NCI-H2196 treated with DMSO at 0.1 percent for 48 hours (cell line): ENCODE results near the gene RTN4RL1.

Source experiments
- DNase-seq: peaks from one replicate; lab custom pipeline; 2025; ENCODE audit not compliant: unreplicated experiment; lab: John Stamatoyannopoulos, UW

RTN4RL1 gene

DNA sequence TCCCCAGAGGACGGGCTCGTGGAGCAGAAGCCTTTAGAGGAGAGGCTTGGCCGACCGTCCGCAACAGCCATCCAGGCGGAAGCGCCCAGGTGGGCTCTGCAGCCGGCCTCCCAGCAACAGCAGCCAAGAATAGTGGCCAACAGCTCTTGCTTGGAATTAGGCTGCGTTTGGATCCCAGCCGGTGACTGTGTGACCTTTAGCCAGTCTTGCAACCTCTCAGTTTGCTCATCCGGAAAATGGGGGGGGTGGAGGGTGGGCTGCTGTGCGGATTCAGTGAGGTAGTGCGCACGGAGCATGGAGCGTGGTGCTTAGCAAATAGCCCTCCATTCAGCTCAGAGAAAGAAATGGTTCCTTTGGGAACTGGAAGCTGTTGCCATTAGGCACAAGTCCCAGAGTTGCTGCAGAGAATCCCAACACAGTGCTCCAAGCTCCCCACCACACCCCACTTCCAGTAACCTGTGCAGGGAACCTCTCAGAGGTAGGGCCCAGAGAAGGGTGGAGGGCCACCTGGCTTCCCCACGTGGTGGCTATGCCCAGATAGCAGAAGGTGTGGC is 46.7 kb downstream of the RTN4RL1 start:
- no peak for DNase-seq

DNA sequence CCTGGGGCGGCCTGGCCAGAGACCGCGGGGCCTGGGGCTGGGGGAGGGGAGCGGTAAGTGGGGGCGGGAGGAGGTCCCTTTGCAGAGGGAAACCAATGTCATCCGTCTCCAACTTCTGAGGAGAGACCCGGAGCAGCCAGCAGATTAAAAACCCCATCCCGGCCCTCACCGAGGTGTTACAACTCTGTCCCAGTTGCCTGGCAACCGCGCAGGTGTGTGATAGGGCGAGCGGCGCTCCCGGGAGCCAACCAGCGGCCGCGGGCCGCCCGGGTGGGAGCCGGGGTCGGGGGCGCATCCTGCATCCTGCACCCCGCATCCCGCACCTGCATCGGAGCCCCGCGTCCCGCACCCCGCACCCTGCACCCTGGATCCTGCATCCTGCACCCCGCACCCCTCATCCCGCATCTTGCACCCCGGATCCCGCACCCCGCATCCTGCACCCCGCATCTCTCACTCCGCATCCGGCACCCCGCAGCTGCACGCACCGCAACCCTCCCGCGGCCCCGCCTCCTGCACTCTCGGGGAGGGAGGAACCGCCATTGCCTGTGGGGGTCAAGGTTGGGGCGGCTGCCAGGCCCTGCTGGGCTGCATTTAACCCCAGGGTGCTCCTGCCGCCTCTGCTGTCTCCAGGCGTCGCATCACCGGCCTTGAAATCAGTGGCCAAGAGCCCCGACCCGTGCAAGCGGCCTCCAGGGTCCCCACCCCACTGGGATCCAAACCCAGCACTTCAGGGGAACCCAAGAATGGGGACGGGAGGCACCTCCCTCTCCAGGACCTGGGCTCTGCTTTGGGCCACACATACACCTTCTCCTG is 47.3 kb downstream of the RTN4RL1 start:
- no peak for DNase-seq

DNA sequence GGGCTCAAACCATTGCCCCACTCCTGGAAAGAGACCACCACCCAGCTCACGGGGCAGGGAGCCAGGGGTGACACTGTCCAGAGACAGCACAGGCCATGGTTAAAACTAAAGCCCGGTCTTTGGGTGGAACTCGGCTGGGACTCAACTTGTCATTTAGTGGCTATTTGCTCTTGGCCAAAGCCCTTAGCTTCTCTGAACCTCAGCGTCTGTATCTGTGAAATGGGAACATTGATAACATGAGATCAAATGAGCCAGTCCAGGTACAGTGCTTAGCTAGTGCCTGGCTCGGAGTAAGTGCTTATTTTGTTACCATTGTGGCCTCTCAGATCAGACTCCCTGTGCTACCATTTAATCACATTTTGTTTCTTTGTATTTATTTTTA is 48.5 kb downstream of the RTN4RL1 start:
- no peak for DNase-seq

DNA sequence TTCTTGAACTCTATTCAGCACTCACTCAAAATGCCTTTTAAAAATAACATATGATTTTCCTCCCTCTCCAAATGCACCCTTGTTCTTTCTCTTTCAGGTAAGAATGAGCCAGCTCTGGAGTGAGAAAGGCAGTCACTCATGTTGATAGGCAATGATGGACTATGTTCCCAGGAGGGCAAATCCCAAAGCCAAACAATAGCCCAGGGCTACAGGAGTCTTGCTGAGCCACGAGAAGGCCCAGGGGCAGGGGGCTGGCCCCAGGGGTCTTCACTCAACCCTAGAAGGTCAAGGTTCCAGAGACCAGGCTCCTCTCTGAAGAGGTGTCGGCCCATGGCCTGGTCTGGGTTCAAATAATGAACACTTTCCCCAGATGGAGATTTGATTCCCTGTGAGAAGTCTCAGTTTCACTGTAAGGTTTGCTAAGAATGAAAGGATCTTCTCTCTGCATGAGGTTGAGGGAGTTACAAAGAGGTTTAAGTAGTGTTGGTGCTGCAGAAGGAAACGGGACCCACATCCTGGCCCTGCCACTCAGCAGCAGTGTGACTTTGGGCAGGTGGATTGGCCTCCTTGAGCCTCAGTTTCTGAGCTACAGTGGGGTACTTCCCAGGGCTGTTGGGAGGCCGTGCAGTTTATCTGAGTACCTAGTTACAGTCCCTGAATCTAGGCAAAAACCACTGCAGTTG is 49.0 kb downstream of the RTN4RL1 start:
- no peak for DNase-seq

DNA sequence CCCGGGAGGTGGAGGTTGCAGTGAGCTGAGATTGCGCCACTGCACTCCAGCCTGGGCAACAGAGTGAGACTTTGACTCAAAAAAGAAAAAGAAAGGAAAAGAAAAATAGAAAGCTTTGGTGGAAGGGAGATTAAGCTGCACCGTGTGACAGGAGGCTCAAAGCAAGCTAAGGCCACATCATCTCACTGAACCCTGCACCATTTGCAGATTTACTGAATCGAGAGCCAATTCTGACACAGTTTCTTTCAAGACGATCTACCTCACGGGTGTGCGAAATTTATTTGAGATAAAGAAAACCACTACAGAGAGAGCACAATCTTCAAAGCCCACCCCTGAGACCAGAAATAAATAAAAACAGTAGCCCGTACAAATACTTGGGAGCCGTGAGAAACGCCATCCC is 49.6 kb downstream of the RTN4RL1 start:
- no peak for DNase-seq

DNA sequence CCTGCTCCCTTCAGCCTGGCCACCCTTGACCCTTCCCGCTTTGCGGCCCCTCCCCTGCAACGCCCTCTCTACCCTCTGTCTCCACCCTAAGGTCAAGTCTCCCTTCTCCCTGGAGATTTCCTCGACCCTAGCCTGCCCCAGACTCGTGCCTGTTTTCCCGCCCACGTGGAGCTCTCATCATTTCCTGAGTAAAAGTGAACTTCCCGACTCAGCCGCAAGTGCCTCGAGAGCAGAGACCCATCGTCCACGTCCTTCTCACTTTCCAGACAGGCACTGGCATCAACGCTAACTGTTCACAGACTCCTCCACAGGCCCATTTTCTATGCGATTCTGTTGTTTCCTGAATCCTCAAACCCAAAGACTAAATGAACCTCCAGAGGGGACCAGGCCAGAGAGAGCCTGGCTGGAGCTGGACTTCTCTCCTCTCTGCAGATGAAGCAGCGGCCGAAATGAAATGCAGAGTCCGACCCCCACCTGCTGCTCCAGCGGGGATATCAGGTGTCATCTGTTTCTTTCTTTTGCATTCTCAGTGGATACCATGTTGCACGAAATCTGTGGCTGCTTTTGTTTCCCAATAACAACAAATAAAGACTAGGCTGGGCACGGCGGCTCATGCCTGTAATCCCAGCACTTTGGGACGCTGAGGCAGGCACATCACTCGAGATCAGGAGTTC is 52.5 kb downstream of the RTN4RL1 start:
- no peak for DNase-seq

DNA sequence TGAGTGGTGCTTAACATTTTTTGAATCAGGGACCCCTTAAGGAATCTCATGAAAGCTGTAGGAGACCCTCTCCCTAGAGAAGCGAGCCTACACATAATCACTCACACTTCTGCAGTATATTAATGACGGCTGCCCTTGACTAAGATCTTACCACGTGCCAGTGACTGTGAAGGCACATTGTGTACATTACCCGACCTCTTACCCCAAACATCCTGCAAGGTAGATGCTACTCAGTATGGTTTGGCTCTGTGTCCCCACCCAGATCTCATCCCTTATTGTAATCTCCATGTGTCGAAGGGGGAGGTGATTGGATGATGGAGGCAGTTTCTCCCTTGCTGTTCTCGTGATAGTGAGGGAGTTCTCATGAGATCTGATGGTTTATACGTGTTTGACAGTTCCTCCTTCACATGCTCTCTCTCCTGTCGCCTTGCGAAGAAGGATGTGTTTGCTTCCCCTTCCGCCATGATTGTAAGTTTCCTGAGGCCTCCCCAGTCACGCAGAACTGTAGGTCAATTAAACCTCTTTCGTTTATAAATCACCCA is 54.2 kb downstream of the RTN4RL1 start:
- DNase-seq = no peak

DNA sequence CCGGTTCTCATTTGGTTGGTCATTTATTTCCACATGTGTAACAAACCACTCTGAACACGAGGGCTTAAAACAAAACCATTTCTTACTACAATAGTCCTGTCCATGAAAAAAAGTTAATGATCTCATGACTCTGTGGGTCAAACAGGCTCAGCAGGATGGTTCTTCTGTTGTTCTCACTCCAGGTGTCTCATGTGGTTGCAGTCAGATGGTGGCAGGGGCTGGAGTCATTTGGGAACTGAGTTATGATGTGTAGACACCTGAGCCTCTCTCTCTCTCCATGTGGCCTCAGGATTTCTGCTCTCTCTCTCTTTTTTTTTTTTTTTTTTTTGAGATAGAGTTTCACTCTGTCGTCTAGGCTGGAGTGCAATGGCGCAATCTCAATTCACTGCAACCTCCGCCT is 55.4 kb downstream of the RTN4RL1 start:
- DNase-seq = no peak

DNA sequence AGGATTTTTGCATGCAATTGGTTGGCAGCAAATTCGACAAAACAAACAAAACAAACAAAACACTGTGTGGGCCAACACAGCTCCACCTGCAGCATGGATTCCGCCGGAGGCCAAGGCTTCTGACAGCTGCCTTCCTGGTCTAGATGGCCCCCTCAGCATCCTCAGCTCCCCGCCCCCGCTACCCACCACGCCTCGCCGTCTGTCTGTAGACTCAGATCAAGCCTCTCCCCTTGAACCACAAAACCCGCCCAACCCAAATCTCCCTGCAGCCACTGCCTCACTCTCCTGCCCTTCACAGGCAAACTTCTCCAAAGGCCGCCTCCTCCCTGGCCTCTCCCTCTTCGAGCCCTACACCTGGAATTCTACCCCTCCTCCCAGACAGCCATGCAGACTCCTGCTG is 57.9 kb downstream of the RTN4RL1 start:
- DNase-seq = no peak

DNA sequence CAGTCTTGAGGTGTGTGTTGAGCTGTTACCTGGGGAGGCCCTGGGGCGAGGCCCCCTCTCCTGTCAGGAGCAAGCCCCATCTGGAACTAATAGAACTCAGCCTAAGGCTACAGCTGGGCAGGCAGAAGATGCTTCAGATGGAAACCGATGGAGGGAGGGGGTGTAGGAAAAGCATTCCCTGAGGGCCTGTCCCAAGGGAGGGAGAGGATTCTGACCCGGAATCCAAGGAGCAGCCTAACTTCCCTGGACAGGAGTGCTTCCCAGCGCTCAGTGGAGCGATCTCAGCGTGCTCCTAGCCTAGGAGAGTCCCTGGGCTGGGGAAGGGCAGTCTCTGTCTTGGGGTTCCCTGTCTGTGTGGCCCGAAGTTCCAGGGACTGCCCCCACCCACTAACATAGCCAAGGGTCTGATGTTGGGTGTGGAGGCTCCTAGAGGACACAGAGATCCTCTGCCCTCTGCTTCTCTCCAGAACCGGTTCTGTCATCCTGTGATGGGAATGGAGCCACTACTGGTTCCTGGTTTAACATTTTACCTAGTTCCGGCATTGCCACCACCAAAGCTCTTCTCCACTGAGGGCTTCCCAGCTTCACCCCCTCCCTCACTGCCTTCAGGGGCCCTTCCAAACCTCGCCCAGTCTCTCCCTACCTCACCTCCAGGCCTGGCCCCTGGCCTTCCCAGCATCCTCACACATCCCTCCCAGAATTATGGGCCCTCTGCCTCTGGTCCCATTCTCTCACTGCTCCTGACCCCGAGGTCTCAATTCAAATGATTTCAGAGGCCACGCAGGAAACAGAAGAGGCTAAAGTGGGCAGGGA is 58.7 kb downstream of the RTN4RL1 start:
- no peak for DNase-seq

DNA sequence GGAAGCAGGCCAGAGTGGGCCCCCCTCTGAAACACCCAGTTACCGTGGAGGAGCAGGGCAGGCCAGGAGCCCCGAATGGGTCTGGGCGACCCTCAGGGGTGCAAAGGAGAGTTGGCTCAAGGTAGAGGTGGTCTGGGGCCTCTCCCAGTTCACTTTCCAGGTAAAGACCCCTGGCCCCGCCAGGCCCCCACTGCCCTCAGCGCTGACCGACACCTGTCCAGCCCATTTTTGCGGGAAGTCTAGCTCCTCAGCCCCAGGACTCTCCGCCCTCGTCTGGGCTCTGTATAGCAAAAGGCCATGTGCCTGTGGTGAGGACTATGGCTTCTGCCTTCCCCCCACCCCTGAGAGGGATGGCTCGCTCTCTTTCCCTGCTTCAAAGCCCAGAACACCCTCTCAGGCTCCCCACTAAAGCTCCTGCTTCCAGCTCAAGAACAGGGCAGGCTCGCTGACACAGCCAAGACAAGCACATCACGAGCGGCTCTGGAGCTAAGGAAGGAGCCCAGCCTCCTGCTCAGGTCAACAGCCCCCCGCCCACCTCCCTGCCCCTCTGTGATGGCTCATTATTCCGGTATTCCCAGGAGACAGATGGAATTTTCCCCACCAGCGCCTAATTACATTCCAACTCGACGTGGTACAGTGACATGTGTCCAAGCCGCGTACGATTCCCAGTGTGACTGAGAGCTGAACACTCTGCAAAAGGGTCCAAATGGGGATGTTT is 59.4 kb downstream of the RTN4RL1 start:
- no peak for DNase-seq

DNA sequence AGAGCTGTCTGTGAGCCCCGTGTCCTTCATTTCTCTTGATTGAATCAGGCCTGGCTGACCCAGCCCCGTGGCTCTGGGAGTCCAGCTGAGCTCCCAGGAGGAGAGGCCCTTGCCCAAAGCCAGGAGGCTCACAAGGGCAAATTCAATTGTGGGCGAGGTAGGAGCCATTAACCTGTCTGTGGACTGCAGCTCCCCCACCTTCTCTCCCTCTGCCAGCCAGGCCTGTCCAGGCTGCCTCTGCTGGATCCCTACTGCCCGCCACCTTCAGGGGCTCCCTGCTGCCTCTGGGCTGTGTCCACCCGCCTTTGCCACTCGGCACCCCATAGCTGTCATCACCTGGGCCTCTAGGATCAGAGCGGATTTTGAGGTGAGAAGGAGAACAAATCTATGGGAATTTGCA is 61.9 kb downstream of the RTN4RL1 start:
- DNase-seq = no peak

DNA sequence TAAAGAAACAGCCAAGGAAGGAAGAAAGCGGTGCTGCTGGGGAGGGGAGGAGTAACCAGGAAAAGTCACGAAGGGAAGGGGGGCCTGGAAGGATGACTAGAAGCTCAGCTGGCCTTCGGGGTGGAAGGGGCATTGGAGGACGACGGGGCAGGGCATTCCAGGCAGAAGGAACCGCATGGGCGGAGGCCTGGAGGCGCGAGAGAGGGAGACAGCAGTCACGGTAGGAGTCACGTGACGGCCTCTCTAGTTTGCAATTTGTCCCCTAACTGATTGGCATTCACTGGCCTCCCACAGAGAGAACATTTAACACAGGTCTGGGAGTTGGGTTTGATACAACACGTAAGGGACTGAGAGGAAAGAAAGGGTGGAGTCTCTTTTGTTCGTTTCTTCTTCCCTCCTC is 63.9 kb downstream of the RTN4RL1 start:
- no peak for DNase-seq

DNA sequence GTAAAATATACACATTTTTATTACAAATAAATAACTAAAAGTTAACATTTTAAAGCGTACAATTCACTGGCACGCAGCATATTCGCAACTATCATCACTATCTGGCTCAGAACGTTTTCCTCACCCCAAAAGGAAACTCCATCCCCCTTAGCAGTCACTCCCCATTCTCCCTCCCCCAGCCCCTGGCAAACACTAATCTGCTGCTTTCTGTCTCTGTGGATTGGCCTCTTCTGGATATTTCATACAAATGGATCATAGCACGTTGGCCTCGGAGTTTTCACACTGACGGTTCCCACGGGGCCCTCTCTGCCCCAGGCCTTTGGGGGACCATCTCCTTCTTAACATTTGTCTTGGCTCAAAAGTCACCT is 64.6 kb downstream of the RTN4RL1 start:
- DNase-seq = no peak

DNA sequence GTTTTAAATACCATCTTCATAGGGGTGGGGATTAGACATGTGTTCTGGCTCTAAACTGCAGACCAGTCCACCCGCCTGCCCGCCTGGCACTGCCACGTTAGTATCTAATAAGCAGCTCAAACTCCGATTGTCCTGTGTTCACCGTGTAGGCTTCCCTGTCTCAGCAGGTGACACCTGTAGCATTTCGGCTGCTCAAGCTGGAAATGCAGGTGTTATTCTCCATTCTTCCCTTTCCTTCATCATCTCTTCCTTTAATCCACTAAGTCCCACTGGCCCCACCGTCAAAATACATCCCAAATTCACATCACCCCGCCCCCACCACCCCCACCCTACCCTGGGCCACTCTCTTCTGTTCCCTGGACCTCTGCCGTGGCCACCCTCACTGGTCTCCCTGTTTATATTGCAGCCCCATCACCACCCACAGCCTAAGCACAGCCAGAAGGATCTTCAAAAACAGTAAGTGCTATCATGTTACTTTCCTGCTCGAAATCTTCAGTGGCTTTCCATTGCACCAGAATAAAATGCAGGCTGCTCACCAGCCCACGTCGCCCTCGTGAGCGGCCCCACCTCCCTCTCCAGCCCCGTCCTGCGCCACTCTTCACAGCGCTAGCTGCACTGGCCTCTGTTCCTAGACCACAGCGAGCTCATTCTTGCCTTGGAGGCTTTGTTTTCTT is 65.1 kb downstream of the RTN4RL1 start:
- no peak for DNase-seq

DNA sequence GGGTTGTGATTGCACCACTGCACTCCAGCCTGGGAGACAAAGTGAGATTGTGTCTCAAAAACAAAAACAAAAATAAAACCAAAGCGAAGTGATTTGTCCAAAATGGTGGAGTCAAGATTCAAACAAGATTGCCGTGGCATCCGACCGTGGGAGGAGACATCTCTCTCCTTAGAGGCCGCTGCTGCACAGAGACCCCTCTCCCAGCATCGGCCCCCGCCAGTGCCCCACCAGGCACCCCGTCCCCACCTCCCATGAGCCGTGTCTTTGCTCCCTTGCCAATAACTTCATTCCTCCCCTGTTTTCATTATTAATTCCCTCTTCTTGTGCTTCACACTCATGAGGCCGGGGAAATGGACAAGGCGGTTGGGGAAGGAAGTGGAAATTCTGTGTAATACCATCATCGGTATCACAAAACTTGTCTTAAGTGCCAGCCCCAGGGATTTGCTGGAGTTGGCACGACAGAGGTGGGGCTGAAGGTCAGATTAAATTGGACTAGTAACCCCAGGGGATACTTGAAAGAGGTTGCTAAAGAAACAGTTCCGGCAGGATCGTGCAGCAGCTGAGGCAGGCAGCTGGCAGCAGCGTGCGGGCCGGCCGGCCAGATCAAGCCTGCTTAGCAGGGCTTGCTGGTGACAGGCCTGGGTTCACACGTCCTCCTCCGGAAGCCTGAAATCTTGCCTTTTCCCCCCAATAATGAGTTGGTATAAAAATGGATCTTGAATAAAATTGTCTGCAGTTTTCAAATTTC is 66.8 kb downstream of the RTN4RL1 start:
- no peak for DNase-seq

DNA sequence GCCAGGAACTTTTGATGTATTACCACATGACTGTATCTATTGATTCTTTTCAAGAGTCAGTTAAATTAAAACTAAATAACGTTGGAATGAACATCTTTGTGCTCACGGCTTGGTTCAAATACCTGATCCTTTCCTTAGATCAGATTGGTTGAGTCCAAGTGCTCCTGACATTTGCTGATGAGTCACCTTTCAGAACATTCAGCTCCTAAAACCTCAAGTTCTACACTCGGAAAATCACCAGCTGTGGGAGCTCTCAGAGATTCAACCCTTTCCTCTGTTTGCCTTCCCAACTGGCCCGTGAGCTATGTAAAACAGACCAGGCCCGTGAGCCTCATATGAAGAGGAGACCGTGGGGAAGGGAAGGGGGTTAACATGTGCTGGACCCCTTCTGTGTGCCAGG is 68.1 kb downstream of the RTN4RL1 start:
- DNase-seq = no peak

DNA sequence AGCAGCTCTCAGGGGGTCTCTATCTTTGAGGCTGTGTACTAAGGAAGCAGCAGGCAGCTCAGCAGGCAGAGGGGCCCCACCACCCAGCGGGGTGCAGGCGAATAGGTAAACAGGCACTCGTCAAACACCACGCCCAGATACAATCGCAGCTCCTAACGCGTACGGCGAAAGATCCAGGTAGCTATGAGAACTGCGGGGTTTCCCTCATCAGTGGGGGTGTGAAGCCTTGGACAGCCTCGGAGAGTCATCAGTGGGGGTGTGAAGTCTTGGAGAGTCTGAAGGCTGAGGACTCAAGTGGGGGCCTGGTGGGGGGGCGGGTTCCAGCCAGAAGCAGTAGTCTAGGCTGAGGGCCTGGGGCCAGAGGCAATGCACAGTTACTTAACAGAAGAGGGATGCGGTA is 69.0 kb downstream of the RTN4RL1 start:
- no peak for DNase-seq

DNA sequence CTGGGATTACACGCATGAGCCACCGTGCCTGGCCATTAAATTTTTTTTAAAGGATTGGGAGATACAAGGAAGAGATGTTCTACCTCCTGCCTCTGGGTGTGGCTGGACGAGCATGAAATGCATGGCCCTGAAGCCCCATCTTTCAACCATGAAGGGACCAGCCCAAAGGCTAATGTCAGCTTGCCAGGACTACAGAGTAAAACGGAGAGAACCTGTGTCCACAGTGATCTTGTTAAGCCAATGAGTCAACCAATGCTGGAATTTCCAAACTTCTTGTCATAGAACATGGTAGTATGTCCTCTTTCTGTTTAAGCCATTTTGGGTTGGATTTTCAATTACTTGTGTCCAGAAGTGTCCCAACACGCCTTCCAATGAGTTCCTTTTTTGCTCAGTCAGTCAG is 71.3 kb downstream of the RTN4RL1 start:
- DNase-seq = no peak
